ENCODE data around the gene LOXL1. TPM values are rescaled to one million over a fixed set of nuclear protein-coding genes. Genes with fewer than 3 reads are reported as not detected.

LOXL1 gene
- polyA plus RNA-seq, 1 of the 3 experiments (the other 2 are of a cell fraction) = 50.3 TPM

DNA sequence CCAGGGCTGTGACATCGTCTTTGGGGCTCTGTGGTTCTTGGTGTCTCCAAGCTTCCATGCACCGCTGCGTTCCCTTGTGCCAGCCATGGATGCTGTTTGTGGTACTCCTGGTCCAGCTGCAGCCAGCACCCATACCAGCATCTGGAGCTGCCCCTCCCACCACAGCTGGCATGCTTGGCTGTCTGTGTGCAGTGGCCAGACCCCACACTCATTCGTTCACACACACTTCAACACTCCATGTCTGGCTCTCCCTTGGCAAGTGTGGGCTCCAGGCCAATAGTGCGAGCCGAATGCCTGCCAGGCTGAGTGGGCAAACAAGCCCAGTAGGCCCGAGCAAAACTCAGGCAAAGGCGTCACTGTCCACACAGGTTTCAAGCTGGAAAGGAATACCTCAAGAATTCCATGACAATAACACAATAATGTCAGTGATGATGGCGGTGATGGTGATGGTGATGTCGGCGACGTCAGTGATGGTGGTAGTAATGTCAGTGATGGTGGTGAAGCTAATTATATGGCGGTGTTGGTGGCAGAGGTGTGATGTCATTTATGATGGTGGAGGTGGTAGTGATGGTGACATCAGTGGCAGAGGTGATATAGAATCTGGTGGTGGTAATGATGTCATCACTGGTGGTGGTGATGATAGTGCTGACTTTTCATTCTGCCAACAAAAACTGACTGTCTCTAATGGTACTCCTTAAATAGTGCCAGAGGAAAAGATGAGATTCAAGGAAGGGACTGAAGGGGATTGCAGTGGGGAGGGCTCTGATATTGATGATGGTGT, 33.6 kb upstream of the LOXL1 start:
- CTCF ChIA-PET = interaction anchor here (1.0 to 7.0 kb wide), 7 partner anchors 16 to 209 kb away, joined by 3 to 93 read pairs (median 5); partner anchors contain the start of genes CD276 and TBC1D21
- H4K20me1 ChIP-seq (ENCODE audit: insufficient read depth) = no peaks in the 10 kb centered on the region
- no peak for DNase-seq

More for the DNA sequence above, 33.6 kb upstream of the LOXL1 start:
- H3K4me2 ChIP-seq = no peak overlapping the region
- no peak overlapping the region for H2AFZ ChIP-seq (ENCODE audit: low read depth)
- H3K9ac ChIP-seq = no peak overlapping the region
- no peaks in the 10 kb centered on the region for H3K9me3 ChIP-seq
- no peaks in the 10 kb centered on the region for H3K79me2 ChIP-seq (ENCODE audit: insufficient read depth)
- WGBS (ENCODE audit: low lambda C conversion rate) = 67% methylated on average over 10 of the region's 13 CpGs
- POLR2A ChIA-PET = no interaction called here
- H3K9me2 ChIP-seq = no peaks in the 10 kb centered on the region
- no peak for TF ChIP-seq USF2 (IDR thresholded peaks at IDR 0.05; ENCODE audit: borderline replicate concordance, low read depth, low read length)
- no peak for TF ChIP-seq REST (IDR thresholded peaks at IDR 0.05; ENCODE audit: low read depth, low read length)
- TF ChIP-seq, protein P1, sequence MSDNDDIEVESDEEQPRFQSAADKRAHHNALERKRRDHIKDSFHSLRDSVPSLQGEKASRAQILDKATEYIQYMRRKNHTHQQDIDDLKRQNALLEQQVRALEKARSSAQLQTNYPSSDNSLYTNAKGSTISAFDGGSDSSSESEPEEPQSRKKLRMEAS (IDR thresholded peaks at IDR 0.05; ENCODE audit: low read depth) = no peak
- no peak for TF ChIP-seq MEF2A (IDR thresholded peaks at IDR 0.05; ENCODE audit: borderline replicate concordance, low read depth)
- no peak for TF ChIP-seq NFIC (IDR thresholded peaks at IDR 0.05; ENCODE audit: borderline replicate concordance)
- no peak for TF ChIP-seq MXI1 (IDR thresholded peaks at IDR 0.05; ENCODE audit: low read depth, low read length)
- no peak for TF ChIP-seq RFX5 (IDR thresholded peaks at IDR 0.05; ENCODE audit: low read length)
- no peak for TF ChIP-seq SIN3A (IDR thresholded peaks at IDR 0.05; ENCODE audit: borderline replicate concordance, low read depth, low read length)
- TF ChIP-seq USF1 (IDR thresholded peaks at IDR 0.05; ENCODE audit: borderline replicate concordance, low read depth) = no peak
- no peak for TF ChIP-seq EP300 (IDR thresholded peaks at IDR 0.05; ENCODE audit: borderline replicate concordance in 1 of 2, low read depth in 1 of 2, low read length in 1 of 2)
- no peak for TF ChIP-seq CTCF (IDR thresholded peaks at IDR 0.05)
- no peak for TF ChIP-seq ELF1 (IDR thresholded peaks at IDR 0.05)
- no peak for TF ChIP-seq FOSL2 (IDR thresholded peaks at IDR 0.05; ENCODE audit: borderline replicate concordance, low read depth)
- no peak for TF ChIP-seq FOXM1 (IDR thresholded peaks at IDR 0.05; ENCODE audit: low read depth)
- no peak for TF ChIP-seq TCF12 (IDR thresholded peaks at IDR 0.05)
- H3K4me3 ChIP-seq (ENCODE audit: low read depth in 2 of 2, low read length in 1 of 2) = no peak overlapping the region
- peaks cover 7 to 15% of the 10 kb centered on the region in 2 experiments; a peak in 3 of 4 replicates for H3K4me1 ChIP-seq (ENCODE audit: control insufficient read depth in 1 of 2, insufficient read depth in 2 of 2, low read depth in 1 of 2, low read length in 1 of 2)
- H3K27me3 ChIP-seq (ENCODE audit: insufficient read depth) = 0 out of 2 replicates have a peak, but pooled peaks cover 3% of the 10 kb centered on the region
- no peaks in the 10 kb centered on the region for H3K36me3 ChIP-seq (replicated peaks in 1 of 2; ENCODE audit: control insufficient read depth in 1 of 2, insufficient read depth in 2 of 2, low read length in 1 of 2)
- no peak overlapping the region for H3K27ac ChIP-seq (ENCODE audit: low read depth in 2 of 2, low read length in 1 of 2)
- peaks cover 4% of the 10 kb centered on the region for H3F3A ChIP-seq (replicated peaks; ENCODE audit: insufficient read depth)
